Measurements from ENCODE around the gene ZNF558. TPM values are rescaled to one million over a fixed set of nuclear protein-coding genes. Genes with fewer than 3 reads are reported as not detected.

ZNF558 gene
- total and polyA plus RNA-seq, 2 of the 8 experiments (the other 6 are each of a cell fraction or from before 2014, with no cell fraction given): 4.3 to 14.3 TPM

DNA sequence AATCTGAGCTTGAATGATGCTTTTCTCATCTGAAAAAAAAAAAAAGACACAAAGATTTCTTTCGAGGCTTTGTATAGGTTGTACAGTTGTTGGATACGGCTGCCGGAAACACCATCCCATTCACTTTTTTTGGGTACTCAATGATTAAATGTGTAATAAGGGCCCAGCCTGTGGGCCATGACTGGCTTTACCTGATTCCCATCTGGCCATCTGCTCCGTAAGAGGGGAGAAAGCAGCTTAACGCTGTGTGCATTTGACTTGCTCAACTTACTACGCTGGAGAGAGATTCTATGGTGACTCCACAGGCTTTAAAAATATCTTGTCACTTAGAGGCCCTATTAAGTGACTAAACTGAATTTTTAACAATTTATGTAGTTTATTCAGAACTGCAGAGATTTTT lies 731 bp downstream of the ZNF558 start:
- Histone ChIP-seq H4K5ac (ENCODE audit: insufficient read length, low read depth, low read length) (no peak overlapping the region), H3K79me2 (ENCODE audit: control insufficient read depth in 1 of 2, insufficient read depth in 2 of 2, low read length in 2 of 2) (no peaks in the 10 kb centered on the region), H3K18ac (ENCODE audit: extremely low read depth, low read length) (no peak overlapping the region), H2AK5ac (ENCODE audit: low read depth, low read length) (no peak overlapping the region), H3K23ac (ENCODE audit: insufficient read length) (no peak overlapping the region), H3K27ac (ENCODE audit: low read depth, low read length) (no peak overlapping the region), H2BK12ac (ENCODE audit: low read depth, low read length) (no peak overlapping the region), H2BK20ac (ENCODE audit: low read length) (no peak overlapping the region), H2AFZ (ENCODE audit: low read length) (no peak overlapping the region), H3K4me3 (ENCODE audit: extremely low read depth in 1 of 4, insufficient read depth in 2 of 4, low read depth in 3 of 4, low read length in 4 of 4) (peak overlapping the region; percentile 72 to 92 (median 76)), H3K9ac (replicated peaks in 1 of 4; ENCODE audit: extremely low read depth in 1 of 4, low read depth in 3 of 4, low read length in 3 of 4) (peak overlapping the region in 1 of 4 experiments; percentile 69; a peak in 1 of 7 replicates), H4K20me1 (replicated peaks in 1 of 2; ENCODE audit: control insufficient read depth in 1 of 2, insufficient read depth in 2 of 2, low read length in 2 of 2) (no peaks in the 10 kb centered on the region), H3K27me3 (replicated peaks in 1 of 4; ENCODE audit: control insufficient read depth in 3 of 4, extremely low read depth in 1 of 4, insufficient read depth in 3 of 4, low read length in 3 of 4) (no peaks in the 10 kb centered on the region), H3K9me3 (ENCODE audit: insufficient read depth in 2 of 2, low read depth in 1 of 2, low read length in 1 of 2) (peaks cover 7 to 10% of the 10 kb centered on the region in 2 experiments; a peak in 1 of 4 replicates), H3K36me3 (ENCODE audit: control insufficient read depth in 2 of 4, insufficient read depth in 4 of 4, low read length in 3 of 4) (peaks cover 0 to 11% (median 0%) of the 10 kb centered on the region in 4 experiments; a peak in 3 of 8 replicates), H3K4me2 (ENCODE audit: insufficient read depth in 1 of 2, low read depth in 2 of 2, low read length in 2 of 2) (peak overlapping the region; percentile 49 to 79), H3K56ac (replicated peaks; ENCODE audit: insufficient read length, low read depth, low read length) (no peak overlapping the region), H3K79me1 (ENCODE audit: low read depth, low read length) (no peaks in the 10 kb centered on the region), H4K91ac (replicated peaks; ENCODE audit: insufficient read length, low read length) (no peak overlapping the region), H2BK120ac (replicated peaks; ENCODE audit: low read depth, low read length) (no peak overlapping the region), H3K23me2 (ENCODE audit: low read depth, low read length) (no peaks in the 10 kb centered on the region; the same call in 1 of the 2 replicates), H3K4ac (replicated peaks; ENCODE audit: insufficient read length, low read depth, low read length) (no peak overlapping the region), H3K14ac (ENCODE audit: insufficient read length) (no peak overlapping the region), H2BK15ac (ENCODE audit: low read length) (no peak overlapping the region), H3K4me1 (replicated peaks in 1 of 4; ENCODE audit: control insufficient read depth in 3 of 4, insufficient read depth in 4 of 4, low read length in 3 of 4) (no peaks in the 10 kb centered on the region), H2BK5ac (ENCODE audit: low read depth, low read length) (no peak overlapping the region), H4K8ac (ENCODE audit: extremely low read depth, insufficient read depth, low read length) (no peak overlapping the region)
- DNase-seq (ENCODE audit: low read depth in 1 of 2, low spot score in 2 of 2) (no peak), FAIRE-seq (no peak)
- TF ChIP-seq TAF1 (IDR thresholded peaks at IDR 0.05; ENCODE audit: low read depth, low read length) (no peak), GTF2F1 (IDR thresholded peaks at IDR 0.05; ENCODE audit: borderline replicate concordance, low read depth, low read length) (no peak), SRF (IDR thresholded peaks at IDR 0.05; ENCODE audit: low read depth, low read length) (no peak), TBP (IDR thresholded peaks at IDR 0.05; ENCODE audit: low read depth, low read length) (no peak), JUND (IDR thresholded peaks at IDR 0.05; ENCODE audit: low read length) (no peak), RAD21 (IDR thresholded peaks at IDR 0.05 in 1 of 2, conservative IDR thresholded peaks at IDR 0.05 in 1 of 2; ENCODE audit: low read depth in 2 of 2, low read length in 2 of 2) (no peak)
- WGBS, 2 experiments (ENCODE audit: extremely low coverage in 1 of 2, insufficient coverage in 1 of 2, insufficient read length in 1 of 2, insufficient replicate concordance in 2 of 2, low coverage in 1 of 2, low lambda C conversion rate in 2 of 2, missing lambda C conversion rate in 1 of 2): 85% methylated on average over 6 of the region's 6 CpGs; no CpG with 5 or more reads in 1 of the 2 experiments
- ChIA-PET POLR2A (ENCODE audit: partially characterized antibody) (no interaction called here), CTCF (ENCODE audit: partially characterized antibody) (interaction anchor here (0.7 kb wide), 1 partner anchor 179 kb away, joined by 3 read pairs; the partner anchor contains the start of gene MUC16)
